HG02763 (cell line): Measurements from ENCODE around the gene NIPAL4.
"Not testable (repeated sequence)": the region's sequence is repeated elsewhere in the genome, so short reads cannot be mapped to it uniquely, and the experiment has no call there.

Experiments
- ATAC-seq: cut with Tn5 transposase; IDR thresholded peaks from one replicate; pipeline ENCODE4 v1.9.1; 2021; ENCODE audit warnings: mild to moderate bottlenecking, moderate library complexity; ENCODE audit not compliant: unreplicated experiment

NIPAL4 gene

DNA sequence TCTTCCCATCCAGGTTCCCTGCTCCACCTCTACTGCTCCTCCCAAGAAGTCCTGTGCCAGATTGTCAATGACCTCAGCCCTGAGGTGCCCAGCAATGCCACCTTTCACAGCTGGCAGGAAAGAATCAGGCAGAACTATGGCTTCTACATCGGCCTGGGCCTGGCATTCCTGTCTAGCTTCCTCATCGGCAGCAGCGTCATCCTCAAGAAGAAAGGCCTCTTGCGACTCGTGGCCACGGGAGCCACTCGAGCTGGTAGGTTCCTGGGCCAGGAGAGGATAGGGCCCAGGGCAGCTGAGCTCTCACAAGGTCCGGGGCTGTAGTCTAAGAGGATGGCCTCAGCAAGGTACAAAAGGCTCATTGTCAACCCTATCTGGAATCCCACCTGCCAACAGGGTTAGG, 3.1 kb downstream of the NIPAL4 start:
- no peak for ATAC-seq

DNA sequence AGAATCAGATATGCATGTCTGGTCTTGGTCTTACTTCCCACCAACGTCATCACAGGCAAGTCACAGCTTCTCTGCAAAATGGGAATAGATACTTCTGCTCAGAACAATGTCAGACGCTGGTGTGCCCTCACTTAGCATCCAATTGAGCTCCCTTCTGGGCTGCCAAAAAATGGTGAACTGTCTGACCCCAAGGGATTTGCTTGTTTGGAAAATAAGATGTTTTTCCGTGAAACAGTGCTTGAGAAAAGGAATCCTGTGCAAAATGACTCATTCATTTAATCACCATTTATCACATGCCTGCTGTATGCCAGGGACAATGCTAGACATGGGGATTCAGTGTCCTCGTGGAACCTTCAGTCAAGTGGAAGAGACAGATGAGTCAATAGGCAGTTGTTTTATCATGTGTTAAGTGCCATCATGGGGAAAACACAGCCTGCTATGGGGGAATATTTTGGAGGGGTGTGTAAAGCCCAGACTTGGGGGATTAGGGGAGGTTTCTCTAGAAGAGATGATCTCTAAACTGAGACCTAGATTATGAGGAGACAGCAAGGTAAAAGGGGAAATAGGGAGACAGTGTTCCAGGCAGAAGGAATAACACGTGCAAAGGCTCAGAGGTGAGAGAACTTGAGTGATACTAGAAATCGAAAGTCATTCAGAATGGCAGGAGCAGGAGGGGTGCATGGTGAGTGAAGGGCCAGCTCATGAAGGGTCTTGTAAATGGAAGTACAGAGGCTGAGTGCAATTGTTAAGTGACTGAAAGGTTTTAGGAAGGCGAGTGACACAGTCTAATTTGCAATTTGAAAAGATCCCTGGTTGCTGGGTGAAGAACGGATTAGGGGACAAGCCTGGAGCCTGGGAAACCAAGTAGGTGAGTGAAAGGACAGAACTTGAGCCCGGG, 3.9 kb downstream of the NIPAL4 start:
- no peak for ATAC-seq

DNA sequence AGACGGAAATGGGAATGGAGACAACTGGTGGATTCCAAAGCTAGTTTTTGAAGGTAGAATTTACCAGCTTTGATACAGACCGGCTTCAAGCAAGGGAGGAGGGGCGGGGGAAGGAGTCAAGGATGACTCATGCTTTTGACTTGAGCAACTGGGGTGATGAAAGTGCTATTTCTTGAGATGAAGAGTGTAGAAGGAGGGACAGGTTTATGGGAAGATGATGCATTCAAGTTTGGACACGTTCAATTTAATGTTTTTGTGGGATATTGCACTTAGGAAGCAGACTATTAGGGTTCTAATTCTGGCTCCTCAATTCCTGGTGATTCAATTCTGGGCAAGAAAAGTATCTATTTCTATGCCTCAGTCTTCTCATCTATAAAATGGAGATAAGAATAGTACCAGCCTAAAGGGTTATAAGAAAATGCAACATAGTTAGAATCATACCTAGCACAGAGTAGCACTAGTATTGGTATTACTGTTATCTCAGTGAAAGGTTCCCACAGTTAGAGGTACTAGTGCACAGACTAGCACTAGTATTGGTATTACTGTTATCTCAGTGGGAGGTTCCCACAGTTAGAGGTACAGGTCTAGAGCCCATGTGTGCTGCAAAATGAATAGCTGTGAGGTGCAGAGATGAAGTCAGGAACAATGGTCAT, 4.6 kb downstream of the NIPAL4 start:
- ATAC-seq, result peak; percentile 61

DNA sequence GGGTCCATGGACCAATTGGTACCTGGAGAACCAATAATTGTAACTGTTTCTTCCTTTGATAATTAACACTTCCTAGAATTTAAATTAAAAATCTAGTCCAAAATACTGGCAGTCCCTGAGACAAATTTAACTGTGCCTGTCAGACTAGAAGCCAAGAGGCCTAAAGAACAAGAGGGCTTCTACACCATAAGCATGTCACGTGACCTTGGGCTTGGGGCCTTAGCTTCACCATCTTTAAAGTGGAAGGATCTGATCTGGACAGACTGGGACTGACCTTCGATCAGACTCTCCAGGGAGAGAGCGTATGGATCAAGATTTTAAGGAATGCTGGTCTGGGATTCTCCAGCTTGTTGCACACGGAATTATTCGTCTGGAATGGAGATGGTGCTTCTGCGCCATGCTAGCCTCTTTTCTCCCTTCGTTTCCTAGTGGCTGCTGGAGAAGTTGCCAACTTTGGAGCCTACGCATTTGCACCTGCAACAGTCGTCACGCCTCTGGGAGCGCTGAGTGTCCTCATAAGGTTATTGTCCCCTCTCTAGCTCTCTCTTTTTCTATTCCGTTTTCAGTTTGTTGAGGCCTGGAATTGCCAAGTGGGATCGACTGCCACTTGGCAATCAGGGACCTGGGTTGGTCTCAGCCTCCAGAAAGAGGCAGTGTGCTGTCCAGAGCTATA, 8.4 kb downstream of the NIPAL4 start:
- no peak for ATAC-seq

DNA sequence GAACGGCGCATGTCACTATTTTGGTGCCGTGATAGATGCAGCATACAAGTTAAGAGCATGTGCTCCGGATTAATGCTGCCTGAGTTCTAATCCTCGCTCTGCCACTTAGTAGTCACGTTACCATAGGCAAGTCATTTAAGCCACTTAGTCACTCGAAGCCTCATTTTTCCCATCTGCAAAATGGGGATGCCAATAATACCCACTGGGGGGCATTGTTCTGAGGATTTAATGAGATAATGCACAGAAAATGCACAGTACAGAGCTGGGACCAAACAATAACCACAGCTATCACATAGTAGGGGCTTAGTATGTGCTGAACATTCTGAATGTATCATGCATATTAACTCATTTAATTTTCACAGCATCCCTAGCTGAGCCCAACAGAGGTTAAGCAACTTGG, 9.1 kb downstream of the NIPAL4 start:
- no peak for ATAC-seq

DNA sequence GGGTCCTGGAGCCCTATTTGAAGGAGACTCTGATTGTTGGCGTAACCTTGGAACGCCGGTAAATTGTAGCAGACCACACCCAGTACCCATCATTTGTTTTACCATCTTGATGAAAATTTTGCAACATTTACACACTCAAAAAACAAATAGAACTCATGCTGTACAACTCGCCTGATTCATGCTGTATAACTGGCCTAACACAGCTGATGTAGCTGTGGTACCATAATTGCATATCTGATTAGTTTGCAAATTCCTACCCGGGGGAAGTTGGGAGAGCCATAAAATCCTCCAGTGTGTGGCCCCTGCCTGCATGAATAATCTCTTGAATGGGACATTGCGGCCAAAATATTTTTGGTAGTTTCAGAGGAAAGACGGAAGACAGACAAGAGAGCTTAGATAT, 9.7 kb downstream of the NIPAL4 start:
- ATAC-seq, result no peak

DNA sequence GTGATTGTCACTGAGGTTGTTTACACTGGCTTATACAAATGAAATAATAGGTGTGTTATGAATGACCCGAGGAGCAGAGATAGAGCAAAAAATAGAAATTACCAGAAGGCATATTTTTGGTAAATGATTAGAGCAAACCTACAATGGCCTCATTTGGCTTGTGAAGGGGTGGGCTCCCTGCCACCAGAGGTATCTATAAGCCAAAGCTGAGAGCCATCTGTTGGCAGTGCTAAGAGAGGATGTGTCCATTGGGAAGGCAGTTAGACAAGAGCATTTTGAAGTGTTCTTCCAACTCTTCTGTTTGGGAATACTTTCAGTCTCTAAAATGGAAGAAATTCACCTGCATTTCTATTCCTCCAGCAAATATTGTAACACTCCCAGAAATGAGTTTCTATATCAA, 10.6 kb downstream of the NIPAL4 start:
- no peak for ATAC-seq

DNA sequence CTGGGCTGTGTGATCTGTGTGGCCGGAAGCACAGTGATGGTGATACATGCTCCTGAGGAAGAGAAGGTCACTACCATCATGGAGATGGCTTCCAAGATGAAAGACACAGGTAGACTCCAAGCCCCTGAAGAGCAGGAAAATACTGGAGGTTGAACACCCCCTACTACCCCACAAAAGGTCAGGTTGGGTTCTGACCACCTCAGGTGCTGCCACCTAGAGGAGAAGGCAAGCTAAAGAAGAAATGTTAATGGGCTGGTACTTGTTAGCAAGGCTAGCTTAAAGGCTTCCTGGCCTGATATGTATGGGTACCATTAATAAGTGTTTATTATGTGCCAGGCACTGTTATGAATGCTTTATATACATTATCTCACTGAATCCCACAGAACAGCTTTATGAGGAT, 11.7 kb downstream of the NIPAL4 start:
- ATAC-seq, result no peak

DNA sequence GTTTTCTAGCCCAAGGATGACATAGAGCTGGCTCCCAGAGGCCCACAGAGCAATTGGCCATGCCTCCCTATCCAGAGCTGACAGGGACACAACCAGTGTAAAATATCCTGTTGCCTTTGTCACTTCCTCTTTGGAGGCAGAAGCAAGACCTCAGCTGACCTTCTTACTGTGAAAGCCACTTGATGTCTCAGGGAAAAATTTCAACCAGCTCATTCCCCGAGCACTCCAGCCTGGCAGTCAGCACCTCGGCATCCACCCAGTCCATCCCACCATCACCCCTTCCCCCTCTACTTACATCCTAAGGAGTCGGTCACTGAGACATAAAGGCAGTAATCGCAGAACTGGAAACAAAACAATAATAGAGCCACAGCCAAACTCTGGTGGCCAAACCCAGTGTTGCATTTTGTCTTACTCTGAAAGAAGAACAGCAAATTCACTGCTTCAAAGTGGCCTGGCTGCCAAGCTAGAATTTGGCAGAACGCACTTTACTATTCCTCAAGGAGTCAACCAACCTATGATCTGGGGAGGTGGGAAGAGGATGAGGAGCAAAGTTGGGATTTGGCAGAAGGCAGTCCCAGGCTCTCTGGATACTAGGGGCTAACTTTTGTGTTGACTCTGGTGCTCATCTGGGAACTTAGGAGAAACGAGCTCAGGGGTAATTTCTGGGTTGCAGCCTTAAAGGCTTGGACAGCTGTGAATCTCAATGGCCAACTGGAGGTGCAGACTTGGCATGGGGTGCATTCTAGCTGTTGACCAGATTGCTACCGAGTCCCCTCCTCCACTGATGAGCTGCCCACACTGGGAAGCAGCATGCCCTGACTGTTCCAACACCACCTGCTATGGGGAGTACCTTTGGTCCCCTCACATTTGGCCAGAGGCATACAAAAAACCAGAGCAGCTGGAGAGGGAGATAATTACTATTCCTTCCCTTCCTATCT, 13.6 kb downstream of the NIPAL4 start:
- ATAC-seq, result no peak

DNA sequence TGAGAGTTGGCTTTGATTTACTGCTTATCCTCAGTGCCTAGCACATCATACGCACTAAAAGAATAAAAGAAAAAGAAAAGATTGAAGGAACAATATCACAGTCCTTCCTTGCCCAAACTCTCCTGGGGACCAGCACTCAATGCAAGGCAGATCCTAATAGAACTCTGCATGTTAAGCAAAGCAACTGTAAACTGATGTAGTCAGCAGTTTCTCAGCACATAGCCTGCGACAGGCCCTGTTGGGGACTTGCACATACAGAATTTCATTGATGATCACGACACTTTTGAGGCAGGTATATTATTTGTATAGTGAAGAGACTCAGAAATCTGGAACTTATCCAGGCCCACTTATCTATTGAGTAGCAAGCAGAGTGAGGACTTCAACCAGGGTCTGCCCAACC, 15.4 kb downstream of the NIPAL4 start:
- no peak for ATAC-seq

DNA sequence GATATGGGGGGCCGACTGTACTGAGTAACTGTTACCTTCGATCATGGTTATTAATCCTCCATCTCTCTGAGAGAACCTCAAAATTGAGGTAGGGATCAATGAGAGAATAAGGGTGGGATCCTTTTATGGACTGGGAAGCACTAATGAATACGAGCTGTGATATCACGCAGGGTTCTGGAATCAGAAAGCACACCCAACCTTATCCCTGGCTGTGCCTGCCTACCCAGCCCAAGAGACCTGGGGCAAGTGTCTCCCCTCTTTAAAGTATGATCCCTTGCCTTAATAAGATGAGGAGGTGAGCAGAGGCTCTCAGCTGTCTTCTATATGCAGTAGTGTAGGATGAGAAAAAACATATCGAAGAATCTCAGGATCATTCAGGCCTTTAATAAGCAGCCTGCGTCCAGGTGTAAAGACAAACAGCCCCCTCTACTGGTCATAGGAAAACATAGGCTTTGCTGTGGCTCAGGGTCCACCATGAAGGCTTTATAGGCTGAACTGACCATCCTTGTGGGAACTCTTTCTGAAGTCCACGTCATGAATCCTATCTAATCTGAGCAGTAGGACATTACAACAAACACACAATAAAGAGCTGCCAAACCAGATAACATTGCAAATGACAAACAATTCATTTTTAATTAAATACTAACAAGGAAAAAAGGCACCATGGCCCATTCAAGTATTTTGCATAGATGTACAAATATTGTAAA, 16.8 kb downstream of the NIPAL4 start:
- ATAC-seq, result peak; percentile 53

DNA sequence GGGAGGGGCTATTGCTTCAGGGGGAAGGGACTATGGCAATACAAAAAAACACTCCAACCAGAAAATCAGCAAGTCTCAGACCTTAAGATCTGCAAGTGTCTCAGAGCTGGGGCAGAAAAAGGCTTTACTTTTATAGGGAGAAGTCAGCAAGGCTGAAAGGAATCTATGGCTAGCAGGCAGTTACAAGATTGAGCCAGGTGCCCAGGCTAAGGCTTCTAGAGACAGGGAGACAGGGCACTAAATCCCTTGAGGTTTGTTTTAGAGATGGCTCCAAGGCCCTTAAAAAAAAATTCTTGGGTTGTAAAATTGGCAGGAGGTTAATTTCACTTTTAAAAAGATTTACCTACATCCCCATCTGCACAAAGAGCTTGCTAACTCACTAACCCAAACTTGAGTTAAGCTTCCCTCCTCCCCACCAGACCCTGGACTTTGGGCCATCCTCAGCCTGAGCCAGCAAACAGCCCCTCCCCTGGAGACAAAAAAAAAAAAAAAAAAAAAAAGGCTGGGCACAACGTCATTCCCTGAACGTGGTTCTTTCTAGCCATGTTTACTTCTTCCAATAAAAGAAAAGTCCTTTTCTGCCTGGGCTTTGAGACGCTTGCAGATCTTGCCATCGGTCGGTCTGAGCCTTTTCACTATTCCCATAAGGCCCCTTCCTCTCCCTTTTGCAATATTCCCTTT, 17.9 kb downstream of the NIPAL4 start:
- no peak for ATAC-seq

DNA sequence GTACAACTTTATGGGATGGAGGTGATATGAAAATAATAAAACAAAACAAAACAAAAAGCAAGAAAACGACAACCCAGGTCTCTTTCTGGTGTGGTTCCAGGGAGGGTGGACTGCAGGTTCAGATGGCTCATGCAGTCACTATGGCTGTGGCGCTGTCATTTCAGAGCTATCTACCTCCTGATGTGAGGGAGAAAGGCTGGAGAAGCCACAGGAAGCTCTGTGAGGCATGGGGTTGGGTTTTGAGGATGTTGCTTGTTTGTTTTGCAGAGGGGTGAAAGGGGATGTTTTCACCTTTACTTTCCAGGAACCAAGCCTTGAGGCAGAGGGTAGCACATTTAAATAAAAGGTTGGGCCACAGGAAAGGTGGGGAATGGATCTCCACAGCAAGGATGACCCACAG, 18.7 kb downstream of the NIPAL4 start:
- ATAC-seq, result no peak

DNA sequence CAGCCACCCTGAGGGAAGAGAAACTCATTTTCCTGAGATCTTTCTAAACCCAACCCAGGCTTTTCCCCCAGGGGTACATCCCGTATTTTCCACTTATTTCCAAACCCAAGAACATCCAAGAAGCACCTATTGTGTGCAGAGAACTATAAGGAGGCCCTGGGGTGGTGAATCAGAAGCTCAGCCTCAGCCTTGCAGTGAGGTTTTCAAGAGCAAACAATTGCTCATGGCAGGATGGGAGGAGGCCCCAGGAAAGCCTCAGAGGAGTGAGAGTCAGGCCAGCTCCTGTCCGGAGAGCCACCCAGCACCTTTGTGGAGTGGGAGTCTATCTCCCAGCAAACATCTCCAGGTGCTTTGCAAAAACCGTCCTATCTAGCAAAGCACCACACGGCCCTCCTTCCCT, 19.2 kb downstream of the NIPAL4 start:
- ATAC-seq, result no peak

DNA sequence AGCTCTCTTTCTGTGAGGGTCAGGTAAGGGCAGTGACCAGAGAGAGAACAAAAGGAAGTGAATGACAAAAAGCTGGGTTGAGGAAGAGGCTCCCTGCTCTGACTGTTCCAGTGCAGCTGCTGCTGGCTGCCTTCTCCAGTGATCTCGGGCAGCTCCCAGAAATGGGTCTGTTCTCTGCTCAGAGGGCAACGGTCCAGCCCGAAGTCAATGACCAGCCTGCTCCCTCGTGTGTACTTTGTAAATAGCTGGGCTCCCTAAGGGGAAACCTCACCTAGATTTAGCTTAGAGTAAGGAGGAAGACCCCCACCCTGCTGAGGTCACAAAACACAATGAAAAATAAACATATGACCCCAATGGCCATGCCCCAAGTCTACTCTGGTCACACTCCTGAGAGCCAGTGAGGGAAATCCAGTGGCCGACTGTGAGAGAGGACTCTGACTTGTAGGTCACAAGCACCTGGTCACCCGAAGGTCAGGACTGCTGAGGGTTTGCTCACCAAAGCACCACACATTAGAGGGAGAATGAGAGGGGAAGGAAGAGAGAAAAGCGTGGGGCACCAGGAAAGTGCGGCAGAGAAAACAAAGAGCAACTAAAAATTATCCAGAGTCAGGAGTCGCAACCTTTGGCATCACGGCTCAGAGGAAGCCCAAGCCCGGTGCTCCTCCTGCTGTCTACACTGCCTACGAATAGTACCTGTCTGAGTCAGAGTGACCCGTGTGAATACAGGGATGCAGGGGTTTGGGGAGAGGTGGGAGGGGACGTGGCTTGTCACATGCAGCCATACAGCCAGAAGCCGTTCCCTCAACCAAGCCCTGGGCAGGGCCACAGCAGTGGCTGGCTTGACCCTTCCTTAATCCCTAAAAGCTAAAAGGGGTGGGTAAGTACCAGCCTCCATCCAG, 19.8 kb downstream of the NIPAL4 start:
- ATAC-seq, result no peak

DNA sequence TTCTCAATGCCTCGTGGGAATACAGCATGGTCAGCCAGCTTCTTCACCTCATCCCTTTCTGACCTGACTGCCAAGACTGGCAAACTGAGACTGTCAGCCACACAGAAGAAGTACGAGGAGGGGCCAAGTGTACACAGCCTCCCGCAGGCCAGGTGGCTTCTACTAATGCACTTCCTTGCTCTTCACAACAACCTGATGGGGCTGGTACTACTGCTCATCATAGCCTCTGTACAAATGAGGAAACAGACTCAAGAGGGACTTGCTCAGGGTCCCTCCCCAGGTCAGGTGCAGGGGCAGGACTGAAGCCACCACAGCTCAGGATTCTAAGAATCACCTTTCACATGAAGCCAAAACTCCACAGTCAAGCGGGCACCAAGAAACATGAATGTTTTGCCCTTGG, 21.3 kb downstream of the NIPAL4 start:
- ATAC-seq, result no peak

DNA sequence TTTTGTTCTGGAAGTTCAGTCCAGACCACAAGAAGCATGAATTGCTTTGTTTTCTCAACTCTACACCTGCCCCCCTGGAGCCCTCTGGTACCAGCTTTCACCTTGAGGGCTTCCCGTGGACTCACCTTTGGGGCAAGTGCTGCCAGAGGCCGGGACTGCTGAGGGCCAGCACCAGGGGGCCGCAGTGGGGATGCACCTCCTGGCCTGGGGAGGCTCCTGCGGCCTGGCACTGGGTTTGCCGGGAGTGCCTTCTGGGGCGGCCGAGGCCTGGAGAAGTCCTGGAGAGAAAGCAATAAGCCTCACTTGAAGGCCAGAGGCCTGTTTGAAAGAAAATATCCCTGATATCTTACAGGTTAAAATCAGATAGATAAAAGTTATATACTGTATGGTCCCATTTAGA, 21.7 kb downstream of the NIPAL4 start:
- ATAC-seq, result no peak

DNA sequence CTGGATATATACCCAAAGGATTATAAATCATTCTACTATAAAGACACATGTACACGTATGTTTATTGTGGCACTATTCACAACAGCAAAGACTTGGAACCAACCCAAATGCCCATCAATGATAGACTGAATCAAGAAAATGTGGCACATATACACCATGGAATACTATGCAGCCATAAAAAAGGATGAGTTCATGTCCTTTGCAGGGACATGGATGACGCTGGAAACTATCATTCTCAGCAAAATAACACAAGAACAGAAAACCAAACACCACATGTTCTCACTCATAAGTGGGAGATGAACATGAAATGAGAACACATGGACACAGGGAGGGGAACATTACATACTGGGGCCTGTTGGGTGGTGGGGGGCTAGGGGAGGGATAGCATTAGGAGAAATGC, 22.7 kb downstream of the NIPAL4 start:
- ATAC-seq, result not testable (repeated sequence)

DNA sequence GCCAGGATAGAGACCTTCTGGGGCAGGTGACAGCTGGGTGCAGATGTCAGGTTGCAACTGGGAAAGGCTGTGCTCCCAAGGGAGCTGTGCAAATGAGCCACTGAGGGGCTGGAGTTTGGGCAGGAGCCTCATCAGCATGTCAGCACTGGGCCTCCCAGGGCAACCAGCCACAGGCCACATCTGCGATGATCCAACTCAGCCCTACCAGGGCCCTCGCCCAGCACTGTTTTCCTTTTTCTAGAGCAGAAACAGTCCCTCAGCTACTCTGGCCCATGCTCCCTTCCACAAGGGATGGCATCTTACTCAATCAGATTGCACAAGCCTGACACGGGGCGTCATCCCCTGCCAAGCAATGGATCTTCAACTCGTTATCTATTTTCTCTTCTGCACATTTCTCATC, 24.8 kb downstream of the NIPAL4 start:
- no peak for ATAC-seq
